ENCODE measurements around the gene SRGAP2C. TPM values are rescaled to one million over a fixed set of nuclear protein-coding genes. Genes with fewer than 3 reads are reported as not detected.
"Not testable (repeated sequence)": the region's sequence is repeated elsewhere in the genome, so short reads cannot be mapped to it uniquely, and the experiment has no call there.

Gene SRGAP2C
- total RNA-seq, 1 experiment from 2014 or later = 37.3 TPM

GRCh38 chr1:121378757-121379156, 194.0 kb downstream of the SRGAP2C start:
- in situ Hi-C loops (cut with HindIII; ENCODE audit: low pct_unique_long_range_greater_than_20kb, low sequenced_read_pairs); DNase-seq (ENCODE audit: low read depth, low spot score): not testable (repeated sequence)

GRCh38 chr1:121384754-121385153, 200.0 kb downstream of the SRGAP2C start:
- DNase-seq (ENCODE audit: low read depth, low spot score); in situ Hi-C loops (cut with HindIII; ENCODE audit: low pct_unique_long_range_greater_than_20kb, low sequenced_read_pairs): not testable (repeated sequence)

DNA sequence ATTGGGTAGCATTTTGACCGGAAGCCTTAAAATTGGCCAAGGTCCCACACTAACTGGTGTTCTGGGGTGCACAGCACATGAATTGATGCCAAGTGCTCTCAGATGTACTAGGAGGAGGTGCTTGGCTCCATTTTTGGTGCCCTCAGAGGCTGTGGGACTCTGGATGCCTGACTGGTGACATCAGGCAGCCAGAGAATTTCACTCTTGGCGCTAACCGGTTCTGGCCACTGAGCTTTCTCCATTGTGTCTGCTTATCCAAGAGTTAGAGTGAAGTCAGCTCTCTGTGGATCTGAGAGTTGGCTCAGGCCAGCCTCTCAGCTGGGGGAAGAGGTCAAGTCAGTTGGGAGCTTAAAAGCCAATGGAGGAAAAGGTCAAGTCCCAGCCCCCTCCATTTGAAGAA, 200.4 kb downstream of the SRGAP2C start:
- in situ Hi-C loops (cut with HindIII; ENCODE audit: low pct_unique_long_range_greater_than_20kb, low sequenced_read_pairs); DNase-seq (ENCODE audit: low read depth, low spot score): not testable (repeated sequence)

DNA sequence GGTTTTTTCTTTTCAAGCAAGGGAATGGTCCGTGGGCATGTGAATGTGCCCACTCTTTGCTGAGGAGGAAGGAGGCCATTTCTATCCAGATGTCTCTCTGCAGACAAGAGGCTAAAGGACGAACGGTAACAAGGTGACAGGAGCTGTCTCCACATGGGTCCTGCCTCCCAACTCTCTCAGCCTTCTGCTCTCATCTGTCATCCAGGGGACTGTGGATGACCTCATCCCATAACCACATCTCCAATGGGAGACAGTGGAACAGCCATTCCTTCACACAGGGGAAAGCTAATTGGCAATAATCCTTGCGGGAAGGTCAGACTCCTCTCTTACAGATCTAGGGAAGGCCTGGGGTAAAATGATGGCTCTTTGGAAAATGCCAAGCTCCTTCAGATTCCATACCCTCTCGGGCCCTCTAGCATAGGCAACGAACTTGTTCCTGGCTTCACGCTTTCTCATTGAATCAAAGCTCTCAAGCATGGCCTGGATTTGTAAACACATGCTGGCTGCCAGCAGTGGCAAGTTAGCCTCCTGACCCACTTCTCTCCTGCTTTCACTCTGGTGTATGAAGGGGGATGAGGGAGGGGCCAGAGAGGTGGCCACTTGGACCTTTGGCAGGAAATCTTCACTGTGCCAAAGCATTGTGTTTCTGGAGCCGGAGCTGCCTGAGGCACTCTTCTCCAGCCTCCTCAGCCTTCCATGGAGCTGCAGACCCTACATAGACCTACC, 201.0 kb downstream of the SRGAP2C start:
- DNase-seq (ENCODE audit: low read depth, low spot score); in situ Hi-C loops (cut with HindIII; ENCODE audit: low pct_unique_long_range_greater_than_20kb, low sequenced_read_pairs): not testable (repeated sequence)

DNA sequence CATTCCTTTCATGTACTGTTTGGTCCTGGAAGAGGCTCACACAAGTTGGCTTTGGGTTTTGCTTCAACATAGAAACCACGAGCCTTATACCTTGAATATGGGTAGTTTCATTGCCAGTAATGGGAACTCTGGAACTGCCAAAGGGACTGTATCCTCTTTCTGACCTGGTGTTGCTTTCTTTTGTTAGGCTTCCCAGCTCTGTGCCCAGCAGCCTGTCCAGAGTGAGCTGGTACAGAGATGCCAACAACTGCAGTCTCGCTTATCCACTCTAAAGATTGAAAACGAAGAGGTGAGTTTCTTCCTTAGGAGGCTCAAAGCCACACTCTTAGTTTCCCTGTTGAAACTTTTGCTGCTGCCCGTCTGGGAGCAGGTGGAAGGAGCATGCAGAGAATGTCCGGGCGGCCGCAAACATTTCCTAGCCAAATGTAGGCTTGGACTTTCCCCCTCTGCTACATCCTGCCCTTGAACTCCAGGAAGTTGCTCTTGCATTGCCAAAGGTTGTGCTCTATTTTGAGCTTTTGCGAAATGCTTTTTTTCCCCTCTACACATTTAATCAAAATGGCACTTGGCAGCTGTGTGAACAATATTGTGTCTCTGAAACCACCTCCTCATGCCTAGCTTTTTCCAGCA, 201.7 kb downstream of the SRGAP2C start:
- in situ Hi-C loops (cut with HindIII; ENCODE audit: low pct_unique_long_range_greater_than_20kb, low sequenced_read_pairs); DNase-seq (ENCODE audit: low read depth, low spot score): not testable (repeated sequence)

DNA sequence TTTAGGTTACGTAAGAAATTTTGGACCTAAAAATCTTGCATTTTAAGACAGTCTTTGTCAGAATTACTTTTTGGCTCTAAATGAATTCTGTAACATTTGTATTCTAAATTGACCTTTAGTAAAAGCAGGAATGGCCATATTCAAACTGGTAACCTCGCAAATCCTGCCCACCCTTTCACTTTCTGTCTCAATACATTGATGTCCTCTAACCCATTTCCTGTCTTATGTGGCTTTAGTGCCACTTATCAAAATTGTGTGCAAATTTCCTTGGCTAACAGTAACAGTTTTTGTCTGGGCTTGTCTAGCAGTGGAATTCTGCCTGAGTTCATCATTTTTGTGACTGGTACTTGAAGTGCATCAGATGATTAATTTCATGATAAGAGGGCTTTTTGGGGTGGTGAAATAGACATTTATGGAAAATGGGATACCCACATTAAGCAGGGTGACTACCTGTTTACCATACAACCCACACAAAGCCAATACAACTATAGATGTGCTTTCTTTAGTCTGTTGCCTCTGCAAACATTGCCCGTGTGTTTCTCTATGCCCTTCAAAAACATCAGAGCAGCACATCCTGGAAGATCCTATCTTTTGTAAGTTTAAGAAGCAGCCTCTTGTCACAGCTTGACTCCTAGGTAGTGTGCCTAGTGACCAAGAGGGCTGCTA, 205.3 kb downstream of the SRGAP2C start:
- DNase-seq (ENCODE audit: low read depth, low spot score); in situ Hi-C loops (cut with HindIII; ENCODE audit: low pct_unique_long_range_greater_than_20kb, low sequenced_read_pairs): not testable (repeated sequence)

DNA sequence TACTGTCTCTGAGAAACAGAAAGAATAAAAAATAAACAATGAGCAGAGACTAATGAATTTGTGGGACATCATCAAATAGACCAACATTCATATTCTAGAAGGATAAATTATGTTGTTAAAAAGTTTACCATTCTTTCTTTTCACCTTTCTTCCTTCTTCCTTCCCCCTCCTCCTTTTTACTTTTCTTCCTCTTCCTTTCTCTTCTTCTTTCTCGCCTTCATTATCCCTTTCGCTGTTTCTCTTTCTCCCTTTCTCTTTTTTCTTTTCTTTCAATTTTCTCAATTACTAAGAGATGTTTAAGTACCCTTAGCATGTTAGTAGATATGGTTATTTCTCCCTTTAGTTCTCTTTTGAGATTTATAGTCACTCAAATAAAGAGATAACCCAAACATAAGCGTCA, 207.4 kb downstream of the SRGAP2C start:
- in situ Hi-C loops (cut with HindIII; ENCODE audit: low pct_unique_long_range_greater_than_20kb, low sequenced_read_pairs); DNase-seq (ENCODE audit: low read depth, low spot score): not testable (repeated sequence)

DNA sequence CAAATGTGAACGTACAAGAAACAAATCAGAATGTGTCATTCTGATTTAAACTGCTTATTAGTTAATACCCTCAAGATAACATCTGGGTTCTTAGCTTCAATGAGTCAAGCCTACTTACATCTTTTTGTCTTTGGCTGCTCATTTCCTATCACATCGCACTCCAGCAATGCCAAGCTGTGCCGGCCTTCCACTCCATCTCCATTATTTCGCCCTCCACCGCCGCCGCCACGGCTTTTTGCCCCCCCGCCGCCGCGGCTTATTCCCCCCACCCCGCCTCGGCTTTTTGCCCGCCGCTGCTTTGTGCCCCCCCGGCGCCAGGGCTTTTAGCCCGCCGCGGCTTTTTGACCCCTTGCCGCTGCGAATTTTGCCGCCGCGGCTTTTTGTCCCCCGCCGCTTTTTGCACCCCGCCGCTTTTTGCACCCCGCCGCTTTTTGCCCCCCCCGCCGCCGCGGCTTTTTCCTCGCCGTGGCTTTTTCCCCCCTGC, 211.0 kb downstream of the SRGAP2C start:
- DNase-seq (ENCODE audit: low read depth, low spot score); in situ Hi-C loops (cut with HindIII; ENCODE audit: low pct_unique_long_range_greater_than_20kb, low sequenced_read_pairs): not testable (repeated sequence)

- DNase-seq (ENCODE audit: low read depth, low spot score); in situ Hi-C loops (cut with HindIII; ENCODE audit: low pct_unique_long_range_greater_than_20kb, low sequenced_read_pairs): not testable (repeated sequence)
Observed at GRCh38 chr1:121396335-121397081, 211.7 kb downstream of the SRGAP2C start.

- in situ Hi-C loops (cut with HindIII; ENCODE audit: low pct_unique_long_range_greater_than_20kb, low sequenced_read_pairs); DNase-seq (ENCODE audit: low read depth, low spot score): not testable (repeated sequence)
Observed at GRCh38 chr1:121397101-121397500, 212.3 kb downstream of the SRGAP2C start.

- DNase-seq (ENCODE audit: low read depth, low spot score); in situ Hi-C loops (cut with HindIII; ENCODE audit: low pct_unique_long_range_greater_than_20kb, low sequenced_read_pairs): not testable (repeated sequence)
Observed at GRCh38 chr1:121399193-121399592, 214.4 kb downstream of the SRGAP2C start.

DNA sequence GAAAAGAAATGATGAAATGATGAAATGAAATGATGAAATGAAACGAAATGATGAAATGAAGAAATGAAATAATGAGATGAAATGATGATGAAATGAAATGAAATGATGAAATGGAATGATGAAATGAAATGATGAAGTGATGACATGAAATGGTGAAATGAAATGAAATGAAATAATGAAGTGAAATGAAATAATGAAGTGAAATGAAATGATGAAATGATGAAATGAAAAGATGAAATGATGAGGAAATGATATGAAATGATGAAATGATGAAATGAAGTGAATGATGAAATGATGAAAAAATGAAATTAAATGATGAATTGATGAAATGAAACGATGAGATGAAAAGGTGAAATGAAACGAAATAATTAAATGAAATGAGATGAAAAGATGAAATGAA, 215.3 kb downstream of the SRGAP2C start:
- DNase-seq (ENCODE audit: low read depth, low spot score); in situ Hi-C loops (cut with HindIII; ENCODE audit: low pct_unique_long_range_greater_than_20kb, low sequenced_read_pairs): not testable (repeated sequence)

- in situ Hi-C loops (cut with HindIII; ENCODE audit: low pct_unique_long_range_greater_than_20kb, low sequenced_read_pairs); DNase-seq (ENCODE audit: low read depth, low spot score): not testable (repeated sequence)
Observed at GRCh38 chr1:121400541-121401310, 216.0 kb downstream of the SRGAP2C start.

GRCh38 chr1:121401375-121401955, 216.7 kb downstream of the SRGAP2C start:
- in situ Hi-C loops (cut with HindIII; ENCODE audit: low pct_unique_long_range_greater_than_20kb, low sequenced_read_pairs); DNase-seq (ENCODE audit: low read depth, low spot score): not testable (repeated sequence)

DNA sequence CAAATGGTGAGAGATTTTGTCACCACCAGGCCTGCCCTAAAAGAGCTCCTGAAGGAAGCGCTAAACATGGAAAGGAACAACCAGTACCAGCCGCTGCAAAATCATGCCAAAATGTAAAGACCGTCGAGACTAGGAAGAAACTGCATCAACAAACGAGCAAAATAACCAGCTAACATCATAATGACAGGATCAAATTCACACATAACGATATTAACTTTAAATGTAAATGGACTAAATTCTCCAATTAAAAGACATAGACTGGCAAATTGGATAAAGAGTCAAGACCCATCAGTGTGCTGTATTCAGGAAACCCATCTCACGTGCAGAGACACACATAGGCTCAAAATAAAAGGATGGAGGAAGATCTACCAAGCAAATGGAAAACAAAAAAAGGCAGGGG, 218.5 kb downstream of the SRGAP2C start:
- in situ Hi-C loops (cut with HindIII; ENCODE audit: low pct_unique_long_range_greater_than_20kb, low sequenced_read_pairs); DNase-seq (ENCODE audit: low read depth, low spot score): not testable (repeated sequence)

DNA sequence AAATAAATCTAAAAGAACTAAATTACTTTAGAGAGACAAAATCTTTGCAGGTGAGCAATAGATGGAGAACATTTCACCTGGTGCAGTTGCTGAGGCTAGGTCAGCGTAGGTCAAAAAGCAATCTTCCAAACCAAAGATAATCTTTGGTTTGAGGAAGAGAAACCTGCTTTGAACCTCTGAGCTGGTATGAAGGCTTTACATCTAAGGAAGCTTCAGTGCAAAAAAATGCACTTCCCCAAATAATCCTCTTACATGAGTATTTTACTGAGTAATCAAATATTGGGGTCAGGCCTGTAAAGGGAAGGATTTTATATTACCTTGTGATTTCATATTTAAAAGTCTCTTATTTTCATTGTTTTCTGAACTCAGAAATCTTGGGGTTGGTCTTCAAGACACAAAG, 223.6 kb downstream of the SRGAP2C start:
- no peak for DNase-seq (ENCODE audit: low read depth, low spot score)
- in situ Hi-C loops (cut with HindIII; ENCODE audit: low pct_unique_long_range_greater_than_20kb, low sequenced_read_pairs) = no loop called here

- in situ Hi-C loops (cut with HindIII; ENCODE audit: low pct_unique_long_range_greater_than_20kb, low sequenced_read_pairs) = no loop called here
- no peak for DNase-seq (ENCODE audit: low read depth, low spot score)
Observed at GRCh38 chr1:121413821-121414220, 229.0 kb downstream of the SRGAP2C start.

All from SK-MEL-5 (cell line).